ENCODE results near the gene ALKBH1. TPM values are rescaled to one million over a fixed set of nuclear protein-coding genes. Genes with fewer than 3 reads are reported as not detected.

ALKBH1 gene
- polyA plus RNA-seq, 1 donor (not counting 4 experiments of a cell fraction or from before 2014, with no cell fraction given), result 13.0 TPM

DNA sequence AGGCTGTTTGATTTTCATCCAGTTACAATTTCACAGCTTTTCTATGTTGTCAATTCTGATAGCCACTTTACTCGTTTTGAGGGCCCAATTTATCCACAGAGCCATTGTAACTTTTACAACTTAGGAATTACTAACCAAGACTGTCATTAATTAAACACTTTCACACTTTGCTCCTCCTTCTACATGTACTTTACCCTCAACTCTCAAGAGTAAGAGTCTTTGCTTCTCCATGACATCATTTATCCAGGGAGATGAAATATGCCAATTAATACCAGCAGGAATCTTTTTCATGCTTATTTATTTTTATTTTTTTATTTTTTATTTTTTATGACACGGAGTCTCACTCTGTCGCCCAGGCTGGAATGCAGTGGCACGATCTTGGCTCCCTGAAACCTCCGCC is 13.6 kb upstream of the ALKBH1 start:
- Histone ChIP-seq H3K4me3 (ENCODE audit: control insufficient read depth in 2 of 3, extremely low read depth in 1 of 3, insufficient read depth in 2 of 3, low read depth in 1 of 3, low read length in 3 of 3) (no peak overlapping the region), H3K4me1 (ENCODE audit: control insufficient read depth, extremely low read depth, insufficient read depth, low read length) (no peaks in the 10 kb centered on the region), H3K9me1 (ENCODE audit: control insufficient read depth, extremely low read depth, insufficient read depth, low read length) (no peaks in the 10 kb centered on the region), H4K20me1 (ENCODE audit: control insufficient read depth, extremely low read depth, insufficient read depth, low read length) (no peaks in the 10 kb centered on the region), H3K4me2 (ENCODE audit: control insufficient read depth, extremely low read depth, insufficient read depth, low read depth, low read length) (no peak overlapping the region), H3K27ac (ENCODE audit: control insufficient read depth, insufficient read depth, low read length) (no peak overlapping the region), H2AFZ (ENCODE audit: control insufficient read depth, low read length) (no peak overlapping the region), H3K36me3 (ENCODE audit: control insufficient read depth in 2 of 2, extremely low read depth in 1 of 2, insufficient read depth in 2 of 2, low read length in 2 of 2) (peaks cover 13 to 14% of the 10 kb centered on the region in 2 experiments), H3K9ac (ENCODE audit: control insufficient read depth, extremely low read depth, insufficient read depth, low read length) (no peak overlapping the region), H3K27me3 (ENCODE audit: control insufficient read depth, extremely low read depth, insufficient read depth, low read length) (no peaks in the 10 kb centered on the region), H3K9me3 (ENCODE audit: control insufficient read depth, low read depth, low read length) (no peaks in the 10 kb centered on the region), H3K79me2 (ENCODE audit: control insufficient read depth, insufficient read depth, low read length) (no peaks in the 10 kb centered on the region)
- dilution Hi-C loops (cut with MboI; ENCODE audit: extremely low pct_ligation_motif_present, low sequenced_read_pairs), result no loop called here
- no peak for TF ChIP-seq EZH2 (IDR thresholded peaks at IDR 0.05; ENCODE audit: low read length)
- TF ChIP-seq, protein P1, sequence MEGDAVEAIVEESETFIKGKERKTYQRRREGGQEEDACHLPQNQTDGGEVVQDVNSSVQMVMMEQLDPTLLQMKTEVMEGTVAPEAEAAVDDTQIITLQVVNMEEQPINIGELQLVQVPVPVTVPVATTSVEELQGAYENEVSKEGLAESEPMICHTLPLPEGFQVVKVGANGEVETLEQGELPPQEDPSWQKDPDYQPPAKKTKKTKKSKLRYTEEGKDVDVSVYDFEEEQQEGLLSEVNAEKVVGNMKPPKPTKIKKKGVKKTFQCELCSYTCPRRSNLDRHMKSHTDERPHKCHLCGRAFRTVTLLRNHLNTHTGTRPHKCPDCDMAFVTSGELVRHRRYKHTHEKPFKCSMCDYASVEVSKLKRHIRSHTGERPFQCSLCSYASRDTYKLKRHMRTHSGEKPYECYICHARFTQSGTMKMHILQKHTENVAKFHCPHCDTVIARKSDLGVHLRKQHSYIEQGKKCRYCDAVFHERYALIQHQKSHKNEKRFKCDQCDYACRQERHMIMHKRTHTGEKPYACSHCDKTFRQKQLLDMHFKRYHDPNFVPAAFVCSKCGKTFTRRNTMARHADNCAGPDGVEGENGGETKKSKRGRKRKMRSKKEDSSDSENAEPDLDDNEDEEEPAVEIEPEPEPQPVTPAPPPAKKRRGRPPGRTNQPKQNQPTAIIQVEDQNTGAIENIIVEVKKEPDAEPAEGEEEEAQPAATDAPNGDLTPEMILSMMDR (optimal IDR thresholded peaks at IDR 0.05 in 1 of 3, IDR thresholded peaks at IDR 0.05 in 1 of 3, conservative IDR thresholded peaks at IDR 0.05 in 1 of 3; ENCODE audit: extremely low read depth in 1 of 3, insufficient read depth in 2 of 3, low read length in 3 of 3), result no peak
- DNase-seq (ENCODE audit: low read depth, low spot score), result no peak
- no peak for FAIRE-seq

- Histone ChIP-seq H3K4me3 (ENCODE audit: control insufficient read depth in 2 of 3, extremely low read depth in 1 of 3, insufficient read depth in 2 of 3, low read depth in 1 of 3, low read length in 3 of 3) (no peak overlapping the region), H4K20me1 (ENCODE audit: control insufficient read depth, extremely low read depth, insufficient read depth, low read length) (no peaks in the 10 kb centered on the region), H2AFZ (ENCODE audit: control insufficient read depth, low read length) (no peak overlapping the region), H3K36me3 (ENCODE audit: control insufficient read depth in 2 of 2, extremely low read depth in 1 of 2, insufficient read depth in 2 of 2, low read length in 2 of 2) (peaks cover 11 to 13% of the 10 kb centered on the region in 2 experiments), H3K9me3 (ENCODE audit: control insufficient read depth, low read depth, low read length) (no peaks in the 10 kb centered on the region), H3K79me2 (ENCODE audit: control insufficient read depth, insufficient read depth, low read length) (peaks cover 22% of the 10 kb centered on the region), H3K27ac (ENCODE audit: control insufficient read depth, insufficient read depth, low read length) (no peak overlapping the region), H3K27me3 (ENCODE audit: control insufficient read depth, extremely low read depth, insufficient read depth, low read length) (no peaks in the 10 kb centered on the region), H3K4me1 (ENCODE audit: control insufficient read depth, extremely low read depth, insufficient read depth, low read length) (no peaks in the 10 kb centered on the region), H3K9me1 (ENCODE audit: control insufficient read depth, extremely low read depth, insufficient read depth, low read length) (no peaks in the 10 kb centered on the region), H3K9ac (ENCODE audit: control insufficient read depth, extremely low read depth, insufficient read depth, low read length) (no peak overlapping the region), H3K4me2 (ENCODE audit: control insufficient read depth, extremely low read depth, insufficient read depth, low read depth, low read length) (no peak overlapping the region)
- DNase-seq (ENCODE audit: low read depth, low spot score) (no peak), FAIRE-seq (no peak)
- dilution Hi-C loops (cut with MboI; ENCODE audit: extremely low pct_ligation_motif_present, low sequenced_read_pairs), result no loop called here
- TF ChIP-seq, protein P1 (optimal IDR thresholded peaks at IDR 0.05 in 1 of 3, IDR thresholded peaks at IDR 0.05 in 1 of 3, conservative IDR thresholded peaks at IDR 0.05 in 1 of 3; ENCODE audit: extremely low read depth in 1 of 3, insufficient read depth in 2 of 3, low read length in 3 of 3), result no peak
- TF ChIP-seq EZH2 (IDR thresholded peaks at IDR 0.05; ENCODE audit: low read length), result no peak
Observed at GRCh38 chr14:77717608-77718305, 9.9 kb upstream of the ALKBH1 start.
